ENCODE measurements around the gene RBMS1. TPM values are rescaled to one million over a fixed set of nuclear protein-coding genes. Genes with fewer than 3 reads are reported as not detected.

The RBMS1 gene
- total RNA-seq, 2 donors from 2014 or later, result 18.8 to 22.8 TPM

DNA sequence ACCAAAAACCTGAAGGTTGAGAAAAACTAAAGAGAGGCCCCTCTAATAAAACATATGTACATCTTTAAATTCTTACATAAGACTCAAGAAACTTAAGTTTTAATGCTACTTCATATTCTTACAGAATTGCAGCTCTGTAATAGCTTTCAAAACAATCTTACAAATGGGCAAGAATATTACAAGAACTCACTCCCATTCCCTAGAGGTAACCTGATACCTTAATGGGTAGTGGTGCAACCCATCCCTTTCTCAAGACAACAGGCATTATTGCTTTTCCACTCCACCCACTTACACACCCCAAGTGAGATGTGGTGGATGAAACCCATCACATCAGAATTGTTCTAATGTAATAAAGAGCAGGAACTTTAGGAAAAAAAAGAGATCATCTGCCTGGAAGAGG is 103.7 kb downstream of the RBMS1 start:
- Histone ChIP-seq H3K9me3 (no peaks in the 10 kb centered on the region), H3K4me1 (replicated peaks) (peaks cover 2% of the 10 kb centered on the region), H3K27me3 (replicated peaks; ENCODE audit: insufficient read depth) (no peaks in the 10 kb centered on the region), H3K4me3 (no peak overlapping the region), H3K36me3 (no peaks in the 10 kb centered on the region), H3K27ac (no peak overlapping the region)
- DNase-seq (ENCODE audit: low spot score), result no peak
- intact Hi-C loops (cut with DNase I), result no loop called here
- TF ChIP-seq POLR2A (IDR thresholded peaks at IDR 0.05), result no peak
- TF ChIP-seq, protein P1, sequence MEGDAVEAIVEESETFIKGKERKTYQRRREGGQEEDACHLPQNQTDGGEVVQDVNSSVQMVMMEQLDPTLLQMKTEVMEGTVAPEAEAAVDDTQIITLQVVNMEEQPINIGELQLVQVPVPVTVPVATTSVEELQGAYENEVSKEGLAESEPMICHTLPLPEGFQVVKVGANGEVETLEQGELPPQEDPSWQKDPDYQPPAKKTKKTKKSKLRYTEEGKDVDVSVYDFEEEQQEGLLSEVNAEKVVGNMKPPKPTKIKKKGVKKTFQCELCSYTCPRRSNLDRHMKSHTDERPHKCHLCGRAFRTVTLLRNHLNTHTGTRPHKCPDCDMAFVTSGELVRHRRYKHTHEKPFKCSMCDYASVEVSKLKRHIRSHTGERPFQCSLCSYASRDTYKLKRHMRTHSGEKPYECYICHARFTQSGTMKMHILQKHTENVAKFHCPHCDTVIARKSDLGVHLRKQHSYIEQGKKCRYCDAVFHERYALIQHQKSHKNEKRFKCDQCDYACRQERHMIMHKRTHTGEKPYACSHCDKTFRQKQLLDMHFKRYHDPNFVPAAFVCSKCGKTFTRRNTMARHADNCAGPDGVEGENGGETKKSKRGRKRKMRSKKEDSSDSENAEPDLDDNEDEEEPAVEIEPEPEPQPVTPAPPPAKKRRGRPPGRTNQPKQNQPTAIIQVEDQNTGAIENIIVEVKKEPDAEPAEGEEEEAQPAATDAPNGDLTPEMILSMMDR (IDR thresholded peaks at IDR 0.05), result no peak
- no peak for TF ChIP-seq POLR2AphosphoS5 (IDR thresholded peaks at IDR 0.05)

DNA sequence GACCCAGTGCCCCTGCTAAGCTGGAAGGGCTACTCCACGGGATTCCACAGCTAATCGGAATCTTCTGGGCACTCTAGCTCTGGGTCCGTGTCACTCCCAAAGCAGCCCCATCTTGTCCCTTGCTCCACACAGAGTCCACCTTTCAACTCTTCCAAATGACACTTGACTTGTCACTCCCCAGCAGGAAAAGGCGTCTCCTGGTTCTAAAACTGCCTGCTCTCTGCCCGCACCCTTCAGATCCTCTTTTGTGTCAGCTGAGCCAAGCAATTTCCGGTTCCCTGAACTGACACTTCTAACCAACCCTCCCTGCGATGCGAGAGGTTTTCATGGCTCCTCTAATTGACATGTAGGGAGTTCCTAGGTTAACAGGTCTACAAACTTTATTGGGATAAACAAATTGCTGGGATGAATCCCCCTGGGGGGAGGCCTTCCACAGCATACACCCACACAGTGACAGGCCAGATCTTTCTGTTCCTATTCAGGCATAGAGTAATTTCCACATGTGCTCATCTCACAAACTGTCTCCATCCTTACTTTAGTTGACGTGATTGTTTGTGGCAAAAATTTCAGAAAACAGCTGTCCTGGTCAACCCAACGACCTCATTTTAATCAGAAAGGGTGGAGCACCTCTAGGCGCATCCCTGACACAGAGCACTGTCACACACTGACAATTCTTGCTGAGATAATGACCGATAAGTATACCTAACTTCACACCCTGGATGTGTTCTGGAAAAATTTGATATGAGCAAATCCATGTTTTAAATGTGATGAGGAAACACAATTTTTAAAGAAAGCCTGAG is 104.9 kb downstream of the RBMS1 start:
- no peaks in the 10 kb centered on the region for H3K36me3 ChIP-seq
- H3K27ac ChIP-seq, result peak overlapping the region in 1 of 2 donors; percentile 38
- no peaks in the 10 kb centered on the region for H3K9me3 ChIP-seq
- no peaks in the 10 kb centered on the region for H3K27me3 ChIP-seq (replicated peaks; ENCODE audit: insufficient read depth)
- peaks cover 2% of the 10 kb centered on the region for H3K4me1 ChIP-seq (replicated peaks)
- TF ChIP-seq POLR2A (IDR thresholded peaks at IDR 0.05), result no peak
- TF ChIP-seq POLR2AphosphoS5 (IDR thresholded peaks at IDR 0.05), result no peak
- TF ChIP-seq, protein P1 (IDR thresholded peaks at IDR 0.05), result no peak
- intact Hi-C loops (cut with DNase I), result no loop called here
- 66% methylated on average over 12 of the region's 12 CpGs for WGBS
- no peak overlapping the region for H3K4me3 ChIP-seq
- DNase-seq (ENCODE audit: low spot score), result no peak

DNA sequence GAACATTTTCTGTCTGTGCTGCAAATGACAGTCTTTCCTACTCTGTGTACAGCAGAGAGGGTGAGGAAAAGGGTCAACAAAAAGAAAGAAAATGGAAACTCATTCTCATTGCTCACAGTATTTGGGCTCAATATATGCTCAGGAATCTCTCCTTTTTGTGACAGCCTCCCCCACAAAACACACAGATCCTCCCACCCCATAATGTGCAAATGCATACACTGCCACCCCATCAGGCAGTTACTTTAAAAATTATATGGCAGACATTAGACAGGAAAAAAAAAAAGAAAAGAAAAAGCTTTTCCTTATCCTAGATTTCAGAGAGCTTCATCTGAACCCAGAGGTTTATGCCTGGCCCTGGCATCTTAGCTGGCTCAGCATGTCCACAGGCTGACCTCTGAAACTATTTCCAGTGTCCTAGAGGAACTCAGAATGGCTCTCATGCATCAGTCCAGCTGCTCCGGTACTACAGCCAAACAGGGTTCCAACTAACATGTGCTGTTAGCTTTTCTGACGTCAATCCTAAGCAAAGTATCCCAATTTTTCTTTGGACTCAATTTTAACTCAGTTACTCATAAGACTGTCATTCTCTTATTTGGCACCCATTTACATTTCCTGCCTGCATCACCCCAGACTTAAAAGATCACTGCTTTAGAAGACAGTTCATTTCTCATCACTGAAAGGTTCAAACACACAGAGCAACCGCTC is 105.9 kb downstream of the RBMS1 start:
- 41% methylated on average over 3 of the region's 3 CpGs for WGBS
- DNase-seq (ENCODE audit: low spot score), result no peak
- peak overlapping the region in 1 of 2 donors; percentile 38 for H3K27ac ChIP-seq
- no peak overlapping the region for H3K4me3 ChIP-seq
- intact Hi-C loops (cut with DNase I), result no loop called here
- peaks cover 2% of the 10 kb centered on the region for H3K4me1 ChIP-seq (replicated peaks)
- no peaks in the 10 kb centered on the region for H3K36me3 ChIP-seq
- no peak for TF ChIP-seq POLR2A (IDR thresholded peaks at IDR 0.05)
- peak; percentile 24 for TF ChIP-seq POLR2AphosphoS5 (IDR thresholded peaks at IDR 0.05)
- no peaks in the 10 kb centered on the region for H3K27me3 ChIP-seq (replicated peaks; ENCODE audit: insufficient read depth)
- H3K9me3 ChIP-seq, result no peaks in the 10 kb centered on the region

DNA sequence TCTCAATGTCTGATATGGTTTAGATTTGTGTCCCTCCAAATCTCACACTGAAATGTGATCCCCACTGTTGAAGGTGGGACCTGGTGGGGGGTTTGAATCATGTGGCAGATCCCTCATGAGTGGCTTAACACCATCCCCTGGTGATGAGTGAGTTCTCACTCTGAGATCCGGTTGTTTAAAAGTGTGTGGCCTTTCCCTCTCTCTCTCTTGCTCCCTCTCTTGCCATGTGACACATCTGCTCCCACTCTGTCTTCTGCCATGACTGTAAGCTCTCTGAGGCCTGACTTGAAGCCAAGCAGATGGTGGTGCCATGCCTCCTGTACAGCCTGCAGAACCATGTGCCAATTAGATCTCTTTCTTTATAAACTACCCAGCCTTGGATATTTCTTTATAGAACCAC is 108.8 kb downstream of the RBMS1 start:
- intact Hi-C loops (cut with DNase I), result no loop called here
- no peaks in the 10 kb centered on the region for H3K27me3 ChIP-seq (replicated peaks; ENCODE audit: insufficient read depth)
- TF ChIP-seq POLR2AphosphoS5 (IDR thresholded peaks at IDR 0.05), result no peak
- TF ChIP-seq POLR2A (IDR thresholded peaks at IDR 0.05), result no peak
- TF ChIP-seq, protein P1 (IDR thresholded peaks at IDR 0.05), result no peak
- H3K4me3 ChIP-seq, result no peak overlapping the region
- H3K9me3 ChIP-seq, result no peaks in the 10 kb centered on the region
- no peaks in the 10 kb centered on the region for H3K36me3 ChIP-seq
- 95% methylated on average over 1 of the region's 1 CpG for WGBS
- no peak for DNase-seq (ENCODE audit: low spot score)
- peaks cover 2% of the 10 kb centered on the region for H3K4me1 ChIP-seq (replicated peaks)
- no peak overlapping the region for H3K27ac ChIP-seq

DNA sequence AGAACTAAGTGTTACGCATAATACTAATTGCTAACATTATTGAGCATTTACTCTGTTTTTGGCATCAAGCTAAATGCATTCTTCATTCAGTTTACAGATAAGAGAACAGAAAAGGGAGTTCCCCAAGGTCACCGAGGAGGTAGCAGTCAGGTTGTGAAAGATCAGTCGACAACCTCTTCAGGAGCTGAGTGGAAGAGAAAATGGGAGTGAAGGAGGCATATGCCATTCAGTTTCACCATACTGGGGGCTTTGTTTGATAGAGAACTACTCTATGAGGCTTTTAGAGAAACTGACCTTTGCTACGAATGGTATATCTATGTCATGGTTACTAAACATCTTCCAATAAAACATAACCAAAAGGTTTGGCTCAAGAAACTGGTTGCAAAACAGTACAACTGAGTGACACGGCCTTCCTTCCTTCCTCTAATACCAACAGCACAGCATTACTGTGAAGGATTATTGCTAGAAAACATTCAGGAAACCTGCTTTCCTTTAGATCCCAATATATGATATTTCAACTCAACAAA is 112.1 kb downstream of the RBMS1 start:
- Histone ChIP-seq H3K27me3 (replicated peaks; ENCODE audit: insufficient read depth) (no peaks in the 10 kb centered on the region), H3K9me3 (no peaks in the 10 kb centered on the region), H3K27ac (no peak overlapping the region), H3K36me3 (no peaks in the 10 kb centered on the region), H3K4me1 (replicated peaks) (no peaks in the 10 kb centered on the region), H3K4me3 (no peak overlapping the region)
- TF ChIP-seq POLR2AphosphoS5 (IDR thresholded peaks at IDR 0.05) (no peak), POLR2A (IDR thresholded peaks at IDR 0.05) (no peak)
- TF ChIP-seq, protein P1 (IDR thresholded peaks at IDR 0.05), result no peak
- 64% methylated on average over 5 of the region's 5 CpGs for WGBS
- no peak for DNase-seq (ENCODE audit: low spot score)
- intact Hi-C loops (cut with DNase I), result no loop called here
